HepG2 (cell line): ENCODE data around the gene ANKS6. TPM values are rescaled to one million over a fixed set of nuclear protein-coding genes. Genes with fewer than 3 reads are reported as not detected.

ENCODE experiments used
- ATAC-seq: fragments of 200-7000 bp; cut with Tn5 transposase; 3 replicates; pipeline ENCODE4 v1.9.1; 2020; ENCODE audit warnings: mild to moderate bottlenecking, moderate library complexity
- BruUV-seq: library from RNA; stranded (reverse); fragments of 400-500 nt; replicated peaks from 2 replicates; lab custom pipeline; 2021; lab: Mats Ljungman, UMichigan
- CTCF ChIA-PET: fragments of 300-600 bp; formaldehyde crosslinking; extraction: SDS; loops from one replicate; lab custom pipeline; 2021; ENCODE audit warnings: low total read pairs, inconsistent platforms, low intra/inter-chr PET ratio; lab: Yijun Ruan, JAX
- POLR2A ChIA-PET: fragments of 350-600 bp; sonication (Branson Sonifier 250); formaldehyde crosslinking; loops from one replicate; lab custom pipeline; 2020; ENCODE audit warnings: antibody characterized with exemption, inconsistent platforms; lab: Yijun Ruan, JAX
- DNase-seq: peaks from one replicate; pipeline ENCODE4 v3.0.0-alpha.2; 2015; ENCODE audit warnings: low spot score
- FAIRE-seq: peaks from 3 replicates; lab custom pipeline; 2011; peaks lifted over from hg19 to GRCh38; lab: Jason Lieb, UNC
- H2AFZ ChIP-seq: one replicate; pipeline ENCODE4 v1.6.1; 2011; ENCODE audit warnings: low read length, inconsistent platforms
- H3K27ac ChIP-seq: fragments of 300-600 bp; 3 replicates; pipeline ENCODE4 v1.8.0; 2011; ENCODE audit warnings: mixed run types, mild to moderate bottlenecking, mixed read lengths, low read length, inconsistent platforms; ENCODE audit not compliant: insufficient read depth; ENCODE audit errors: extremely low read length
- H3K27me3 ChIP-seq, 2 experiments: fragments of 200-600 bp in 1 of 2; 2 replicates in 1 of 2; 3 replicates in 1 of 2; pipeline versions ENCODE4 v1.6.0 to v1.8.0; 2011; ENCODE audit warnings: low read length in 2 of 2, mild to moderate bottlenecking in 2 of 2, moderate library complexity in 2 of 2, inconsistent platforms in 1 of 2; ENCODE audit not compliant: insufficient read depth in 2 of 2, control insufficient read depth in 1 of 2
- H3K36me3 ChIP-seq, 2 experiments: fragments of 200-600 bp in 1 of 2; replicated peaks in 1 of 2; 2 replicates in 1 of 2; 3 replicates in 1 of 2; pipeline versions ENCODE4 v1.5.1 to v1.8.0; 2011; ENCODE audit warnings: low read length in 2 of 2, inconsistent platforms in 1 of 2; ENCODE audit not compliant: insufficient read depth in 2 of 2, control insufficient read depth in 1 of 2
- H3K4me1 ChIP-seq: 2 replicates; pipeline ENCODE4 v1.5.1; 2012; ENCODE audit warnings: low read length, inconsistent platforms; ENCODE audit not compliant: insufficient read depth
- H3K4me2 ChIP-seq: 2 replicates; pipeline ENCODE4 v1.6.0; 2011; ENCODE audit warnings: low read depth, low read length, inconsistent platforms
- H3K4me3 ChIP-seq, 3 experiments: fragments of 200-600 bp in 1 of 3; sonication (generic), shearing (Covaris generic) in 1 of 3; replicated peaks in 1 of 3; 2 replicates each; pipeline ENCODE4 v1.5.1; 2011 to 2016; ENCODE audit warnings: low read length in 3 of 3, inconsistent platforms in 2 of 3, low read depth in 2 of 3, mild to moderate bottlenecking in 2 of 3, control low read depth in 1 of 3, mixed read lengths in 1 of 3; ENCODE audit not compliant: insufficient read depth in 1 of 3
- H3K79me2 ChIP-seq: one replicate; pipeline ENCODE4 v1.6.1; 2011; ENCODE audit warnings: low read length, inconsistent platforms; ENCODE audit not compliant: insufficient read depth
- H3K9ac ChIP-seq: 2 replicates; pipeline ENCODE4 v1.6.0; 2011; ENCODE audit warnings: mild to moderate bottlenecking, low read depth, low read length, inconsistent platforms; ENCODE audit not compliant: insufficient read depth
- H3K9me3 ChIP-seq: 2 replicates; pipeline ENCODE4 v1.5.1; 2012; ENCODE audit warnings: mild to moderate bottlenecking, low read length
- H4K20me1 ChIP-seq: 2 replicates; pipeline ENCODE4 v1.6.0; 2011; ENCODE audit warnings: inconsistent platforms, mild to moderate bottlenecking, low read length, moderate library complexity; ENCODE audit not compliant: insufficient read depth
- ARID2 ChIP-seq: sonication (generic); formaldehyde crosslinking; IDR thresholded peaks from 2 replicates; pipeline ENCODE4 v1.8.1; 2022; ENCODE audit warnings: mild to moderate bottlenecking, missing genetic modification reagents, borderline replicate concordance
- ATF7 ChIP-seq, 2 experiments: fragments of 450-650 bp in 1 of 2; sonication (generic) in 1 of 2; formaldehyde crosslinking in 1 of 2; IDR thresholded peaks; 2 replicates each; pipeline versions ENCODE4 v1.4.0 to v1.6.1; 2016 to 2020; ENCODE audit warnings: antibody characterized with exemption in 1 of 2, mild to moderate bottlenecking in 1 of 2, missing genetic modification reagents in 1 of 2
- CBFB ChIP-seq: sonication (generic); formaldehyde crosslinking; IDR thresholded peaks from 2 replicates; pipeline ENCODE4 v1.4.0; 2020; ENCODE audit warnings: missing genetic modification reagents
- DPF2 ChIP-seq: sonication (generic); formaldehyde crosslinking; IDR thresholded peaks from 2 replicates; pipeline ENCODE4 v1.4.0; 2020; ENCODE audit warnings: mild to moderate bottlenecking, low read depth, missing genetic modification reagents, borderline replicate concordance
- ERF ChIP-seq: IDR thresholded peaks from 2 replicates; pipeline ENCODE4 v1.6.1; 2018; ENCODE audit warnings: missing biosample characterization, missing genetic modification reagents
- KAT7 ChIP-seq: IDR thresholded peaks from 2 replicates; pipeline ENCODE4 v1.6.1; 2018; ENCODE audit warnings: borderline replicate concordance, missing compliant biosample characterization
- RAD21 ChIP-seq: fragments of 450-650 bp; formaldehyde crosslinking; IDR thresholded peaks from 2 replicates; pipeline ENCODE4 v1.5.0; 2020; ENCODE audit warnings: mild to moderate bottlenecking
- RELA ChIP-seq: sonication (generic); formaldehyde crosslinking; IDR thresholded peaks from 2 replicates; pipeline ENCODE4 v1.4.0; 2020; ENCODE audit warnings: missing genetic modification reagents
- TCF7L2 ChIP-seq: IDR thresholded peaks from 2 replicates; pipeline ENCODE4 v1.6.1; 2011; ENCODE audit warnings: mild to moderate bottlenecking, low read depth, low read length, moderate library complexity
- TERF1 ChIP-seq: sonication (generic); formaldehyde crosslinking; IDR thresholded peaks from 2 replicates; pipeline ENCODE4 v1.8.0; 2022; ENCODE audit warnings: mild to moderate bottlenecking, missing genetic modification reagents, moderate library complexity
- TRAFD1 ChIP-seq: sonication (generic); formaldehyde crosslinking; IDR thresholded peaks from 2 replicates; pipeline ENCODE4 v1.5.1; 2020; ENCODE audit warnings: missing genetic modification reagents, mild to moderate bottlenecking, borderline replicate concordance
- ZNF160 ChIP-seq: sonication (generic); formaldehyde crosslinking; IDR thresholded peaks from 2 replicates; pipeline ENCODE4 v1.8.0; 2022; ENCODE audit warnings: mild to moderate bottlenecking, inconsistent platforms, missing genetic modification reagents
- ZNF180 ChIP-seq: sonication (generic); formaldehyde crosslinking; IDR thresholded peaks from 2 replicates; pipeline ENCODE4 v1.4.0; 2020; ENCODE audit warnings: low read depth, missing genetic modification reagents, borderline replicate concordance
- ZNF260 ChIP-seq: sonication (generic); formaldehyde crosslinking; IDR thresholded peaks from 2 replicates; pipeline ENCODE4 v1.4.0; 2020; ENCODE audit warnings: missing genetic modification reagents, low read depth, mild to moderate bottlenecking, borderline replicate concordance
- ZNF3 ChIP-seq: IDR thresholded peaks from 2 replicates; pipeline ENCODE4 v1.7.0; 2017; ENCODE audit warnings: inconsistent platforms
- ZNF615 ChIP-seq: sonication (generic); formaldehyde crosslinking; IDR thresholded peaks from 2 replicates; pipeline ENCODE4 v1.5.0; 2020; ENCODE audit warnings: mild to moderate bottlenecking, missing genetic modification reagents, borderline replicate concordance
- ZNF781 ChIP-seq: sonication (generic); formaldehyde crosslinking; IDR thresholded peaks from 2 replicates; pipeline ENCODE4 v1.5.1; 2020; ENCODE audit warnings: borderline replicate concordance, mild to moderate bottlenecking, missing genetic modification reagents; ENCODE audit errors: not compliant biosample characterization
- ZNF879 ChIP-seq: sonication (generic); formaldehyde crosslinking; IDR thresholded peaks from 2 replicates; pipeline ENCODE4 v1.8.1; 2023; ENCODE audit warnings: missing genetic modification reagents
- WGBS: methylation state at CpG from one replicate; pipeline ENCODE4 v1.1.6; 2017; ENCODE audit warnings: low lambda C conversion rate; 5-methylcytosine and 5-hydroxymethylcytosine counted together
- in situ Hi-C: cut with HindIII; loops from 2 replicates; pipeline ENCODE4 v1.10.0; 2017; ENCODE audit warnings: low pct_unique_long_range_greater_than_20kb; ENCODE audit not compliant: extremely low pct_ligation_motif_present
- intact Hi-C: fragments of 100-400 bp; cut with micrococcal nuclease; formaldehyde crosslinking; loops from one replicate; pipeline ENCODE4 v1.10.0; 2022; ENCODE audit not compliant: unreplicated experiment
- polyA plus RNA-seq, 8 experiments: library from polyadenylated mRNA; depleted of rRNA in 3 of 8; stranded (reverse) in 7 of 8; unstranded in 1 of 8; fragments of >200 nt; fragmentation: Illumina TruSeq in 4 of 8; extraction: Trizol in 4 of 8; gene quantifications; 2 replicates each; pipeline versions ENCODE4 v1.2.1 to v1.2.3, GENCODE V29; 2011 to 2016; ENCODE audit warnings: low read depth in 4 of 8, missing spikeins in 1 of 8, mixed read lengths in 1 of 8; ENCODE audit not compliant: insufficient read depth in 1 of 8
- total RNA-seq, 5 experiments: library from RNA; depleted of rRNA; stranded (reverse); fragments of >200 nt; fragmentation: Illumina TruSeq; extraction: Trizol; gene quantifications; 2 replicates each; pipeline ENCODE4 v1.2.3, GENCODE V29; 2016; ENCODE audit warnings: low read depth in 1 of 5
- TF ChIP-seq, protein P1 (sequence below): fragments of 450-650 bp; IDR thresholded peaks from 2 replicates; pipeline ENCODE4 v1.6.1; 2016

Gene ANKS6
- total and polyA plus RNA-seq, 2 of the 13 experiments (the other 11 are each of a cell fraction or from before 2014, with no cell fraction given) = 8.8 to 10.7 TPM

- in situ Hi-C loops (no loop called here), intact Hi-C loops (no loop called here)
- Histone ChIP-seq H3K4me2 (no peak overlapping the region), H3K4me3 (no peak overlapping the region), H3K27me3 (no peaks in the 10 kb centered on the region), H3K4me1 (peaks cover 11% of the 10 kb centered on the region), H2AFZ (no peak overlapping the region), H4K20me1 (peaks cover 3% of the 10 kb centered on the region; the same call in 1 of the 2 replicates), H3K79me2 (no peaks in the 10 kb centered on the region), H3K36me3 (peaks cover 0 to 6% of the 10 kb centered on the region in 2 experiments; a peak in 2 of 5 replicates), H3K27ac (no peak overlapping the region), H3K9ac (no peak overlapping the region), H3K9me3 (no peaks in the 10 kb centered on the region)
- ChIA-PET POLR2A (no interaction called here), CTCF (interaction anchor here (0.9 kb wide), 1 partner anchor 476 kb away, joined by 6 read pairs; no protein-coding TSS in a partner anchor)
- ATAC-seq (peak; percentile 90), DNase-seq (peak; percentile 50), FAIRE-seq (peak; percentile 64)
- BruUV-seq = no TSS peak
- WGBS = 53% methylated on average over 10 of the region's 10 CpGs
- TF ChIP-seq CBFB (CRISPR knock-in tag) (peak; percentile 75; the same call in 1 of the 2 replicates), ZNF615 (CRISPR knock-in tag) (no peak), TCF7L2 (no peak), TRAFD1 (CRISPR knock-in tag) (no peak), ATF7 (IDR thresholded peaks at IDR 0.05) (no peak), ATF7 (CRISPR knock-in tag; IDR thresholded peaks at IDR 0.05) (no peak), KAT7 (CRISPR knock-in tag) (no peak), ZNF180 (CRISPR knock-in tag) (no peak), ERF (peak; percentile 48; the same call in 1 of the 2 replicates), DPF2 (CRISPR knock-in tag) (no peak), ARID2 (CRISPR knock-in tag) (no peak), TERF1 (no peak), ZNF781 (CRISPR knock-in tag) (no peak), ZNF3 (no peak), RAD21 (CRISPR knock-in tag) (peak; percentile 46; the same call in 1 of the 2 replicates), ZNF260 (CRISPR knock-in tag) (no peak), ZNF160 (no peak), RELA (CRISPR knock-in tag) (no peak), ZNF879 (no peak)
- TF ChIP-seq, protein P1, sequence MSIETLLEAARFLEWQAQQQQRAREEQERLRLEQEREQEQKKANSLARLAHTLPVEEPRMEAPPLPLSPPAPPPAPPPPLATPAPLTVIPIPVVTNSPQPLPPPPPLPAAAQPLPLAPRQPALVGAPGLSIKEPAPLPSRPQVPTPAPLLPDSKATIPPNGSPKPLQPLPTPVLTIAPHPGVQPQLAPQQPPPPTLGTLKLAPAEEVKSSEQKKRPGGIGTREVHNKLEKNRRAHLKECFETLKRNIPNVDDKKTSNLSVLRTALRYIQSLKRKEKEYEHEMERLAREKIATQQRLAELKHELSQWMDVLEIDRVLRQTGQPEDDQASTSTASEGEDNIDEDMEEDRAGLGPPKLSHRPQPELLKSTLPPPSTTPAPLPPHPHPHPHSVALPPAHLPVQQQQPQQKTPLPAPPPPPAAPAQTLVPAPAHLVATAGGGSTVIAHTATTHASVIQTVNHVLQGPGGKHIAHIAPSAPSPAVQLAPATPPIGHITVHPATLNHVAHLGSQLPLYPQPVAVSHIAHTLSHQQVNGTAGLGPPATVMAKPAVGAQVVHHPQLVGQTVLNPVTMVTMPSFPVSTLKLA = no peak
These were observed 5.3 kb downstream of the ANKS6 start for GRCh38 chr9:98790842-98791607.
